Memory B cell (primary cell): Measurements from ENCODE around the gene IQCE.

Experiments
- ATAC-seq: fragments of 150-1000 bp; cut with Tn5 transposase; 2 replicates; pipeline ENCODE4 v1.10.0; 2021; ENCODE audit warnings: low read depth, mild to moderate bottlenecking, moderate library complexity
- DNase-seq, 2 donors: peaks; one replicate each; pipeline ENCODE4 v3.0.0; 2022; ENCODE audit warnings: low spot score in 2 of 2
- H3K27ac Mint-ChIP-seq: one replicate; pipeline ENCODE4 v1.8.0; 2022; ENCODE audit warnings: mild to moderate bottlenecking, moderate library complexity, mixed read lengths
- H3K27me3 Mint-ChIP-seq: one replicate; pipeline ENCODE4 v1.8.0; 2022; ENCODE audit warnings: mixed read lengths
- H3K36me3 Mint-ChIP-seq: one replicate; pipeline ENCODE4 v1.8.0; 2022; ENCODE audit warnings: mild to moderate bottlenecking, mixed read lengths
- H3K4me1 Mint-ChIP-seq: one replicate; pipeline ENCODE4 v1.8.0; 2022; ENCODE audit warnings: mixed read lengths
- H3K4me3 Mint-ChIP-seq: one replicate; pipeline ENCODE4 v1.8.0; 2022; ENCODE audit warnings: mild to moderate bottlenecking, moderate library complexity, mixed read lengths
- H3K9me3 Mint-ChIP-seq: one replicate; pipeline ENCODE4 v1.8.0; 2022; ENCODE audit warnings: mixed read lengths

The IQCE gene

DNA sequence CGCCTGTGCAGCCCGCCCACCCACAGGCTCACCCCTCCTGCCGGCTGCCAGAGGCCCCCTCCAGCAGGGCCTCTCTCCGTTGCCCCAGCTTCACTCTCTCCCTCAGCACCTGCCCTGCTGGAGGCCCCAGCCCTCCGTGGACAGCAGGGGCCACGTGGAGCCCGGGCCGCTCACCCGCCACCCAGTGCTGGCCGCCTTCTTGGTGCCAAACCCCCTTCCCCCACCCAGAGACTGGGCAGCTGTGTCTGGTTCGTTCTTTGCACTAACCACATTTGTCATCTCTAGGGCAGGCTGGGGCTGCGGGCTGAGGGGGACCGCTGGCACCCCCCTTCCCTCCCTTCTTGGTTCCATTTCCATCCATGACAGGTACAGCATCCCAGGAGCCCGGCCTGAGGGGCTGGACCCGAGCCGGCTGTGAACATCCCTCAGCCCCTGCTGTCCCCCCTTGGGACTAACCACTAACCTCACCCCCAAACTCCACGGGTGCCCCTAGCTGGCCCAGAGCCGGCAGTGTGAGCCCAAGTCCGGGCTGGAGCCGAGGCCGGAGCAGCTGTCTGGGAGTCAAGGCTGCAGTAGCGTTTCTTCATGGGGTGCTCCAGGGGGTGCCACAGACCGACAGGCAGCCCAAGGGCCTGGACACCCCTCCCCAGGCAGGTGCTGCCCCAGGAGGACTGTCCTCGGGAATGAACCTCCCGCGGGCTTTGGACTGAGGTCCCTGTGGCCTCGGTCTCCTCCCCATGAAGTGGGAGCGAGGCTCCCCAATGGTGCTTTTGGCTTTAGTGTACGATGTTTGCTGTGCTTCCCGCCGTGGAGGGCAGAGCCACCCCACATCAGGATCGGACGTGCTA lies 103.7 kb downstream of the IQCE start:
- peaks cover 2% of the 10 kb centered on the region for H3K4me1 Mint-ChIP-seq
- H3K4me3 Mint-ChIP-seq: no peak overlapping the region
- ATAC-seq (no peak), DNase-seq (no peak)
- peaks cover 5% of the 10 kb centered on the region for H3K27me3 Mint-ChIP-seq
- no peak overlapping the region for H3K27ac Mint-ChIP-seq
- H3K36me3 Mint-ChIP-seq: peaks cover 7% of the 10 kb centered on the region
- no peaks in the 10 kb centered on the region for H3K9me3 Mint-ChIP-seq

DNA sequence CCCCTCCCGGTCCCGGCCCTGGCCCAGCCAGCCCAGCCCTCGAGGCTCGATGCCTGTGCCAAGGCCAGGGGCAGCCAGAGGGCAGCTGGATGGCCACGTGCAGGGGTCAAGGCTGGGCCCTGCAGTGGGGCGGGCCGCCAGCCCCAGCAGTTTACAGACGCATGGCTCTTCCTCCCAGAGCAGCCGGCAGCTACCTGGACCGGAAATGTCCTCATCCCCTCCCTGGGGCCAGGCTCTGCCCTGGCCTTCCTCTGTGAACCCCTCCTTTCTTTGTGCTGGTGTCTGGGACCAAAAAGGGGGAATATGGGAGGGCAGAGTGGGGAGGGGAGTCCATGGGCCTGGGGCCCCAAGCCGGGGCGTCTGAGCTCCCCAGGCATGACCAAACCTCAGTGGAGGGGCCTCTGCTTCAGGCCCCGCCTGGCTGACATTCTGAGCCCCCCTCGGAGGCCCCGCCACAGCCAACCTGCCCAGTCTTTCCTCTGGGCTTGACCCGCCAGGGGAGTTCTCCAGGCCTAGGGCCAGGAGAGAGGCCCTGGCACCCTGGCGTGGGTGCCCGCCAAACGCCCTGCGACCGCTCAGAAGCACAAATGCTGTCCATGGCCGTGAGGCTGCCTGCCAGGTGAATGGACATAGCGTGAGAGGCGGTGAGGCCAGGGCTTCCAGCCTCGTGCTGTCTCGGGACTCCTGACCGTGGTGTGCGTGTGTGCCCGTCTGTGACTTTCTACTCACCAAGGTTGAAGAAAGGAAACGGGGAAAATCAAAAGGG lies 104.5 kb downstream of the IQCE start:
- Mint-ChIP-seq H3K27ac (no peak overlapping the region), H3K36me3 (peaks cover 7% of the 10 kb centered on the region), H3K9me3 (no peaks in the 10 kb centered on the region), H3K27me3 (peaks cover 11% of the 10 kb centered on the region), H3K4me3 (no peak overlapping the region), H3K4me1 (peaks cover 2% of the 10 kb centered on the region)
- no peak for DNase-seq
- no peak for ATAC-seq

DNA sequence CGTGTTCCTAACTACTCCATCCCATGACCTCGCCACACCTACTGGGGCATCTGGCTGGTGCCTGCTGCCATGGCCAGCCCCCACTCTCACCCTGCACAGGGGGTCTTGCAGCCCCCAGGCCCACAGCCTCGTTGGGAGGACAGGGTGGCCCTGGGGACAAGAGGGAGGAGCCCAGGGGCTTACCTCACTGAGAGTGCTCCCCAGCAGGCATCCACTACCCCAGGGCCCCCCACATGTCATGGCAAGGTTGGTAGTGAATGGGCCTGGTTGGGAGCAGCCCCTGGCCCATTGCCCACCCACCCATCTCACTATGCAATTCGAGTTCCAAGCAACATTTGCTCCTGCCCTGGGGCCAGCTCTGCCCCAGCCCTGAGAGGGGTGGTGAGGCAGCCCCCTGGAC lies 105.2 kb downstream of the IQCE start:
- DNase-seq (no peak), ATAC-seq (no peak)
- H3K4me1 Mint-ChIP-seq: peaks cover 2% of the 10 kb centered on the region
- H3K9me3 Mint-ChIP-seq: no peaks in the 10 kb centered on the region
- H3K27ac Mint-ChIP-seq: no peak overlapping the region
- H3K4me3 Mint-ChIP-seq: no peak overlapping the region
- H3K36me3 Mint-ChIP-seq: peaks cover 7% of the 10 kb centered on the region
- H3K27me3 Mint-ChIP-seq: peaks cover 13% of the 10 kb centered on the region
